K562 (cell line): ENCODE results near the gene TMPRSS6. TPM values are rescaled to one million over a fixed set of nuclear protein-coding genes. Genes with fewer than 3 reads are reported as not detected.

Experiments
- DNMT1 ChIP-seq: fragments of 450-650 bp; IDR thresholded peaks from 2 replicates; pipeline ENCODE4 v1.6.1; 2016; ENCODE audit warnings: antibody characterized with exemption, mild to moderate bottlenecking
- HDGF ChIP-seq: fragments of 450-650 bp; IDR thresholded peaks from 2 replicates; pipeline ENCODE4 v1.6.1; 2016
- polyA plus RNA-seq, 8 experiments: library from polyadenylated mRNA; depleted of rRNA in 4 of 8; stranded (reverse) in 5 of 8; unstranded in 3 of 8; fragments of >200 nt; fragmentation: Nextera tagmentation in 2 of 8; fragmentation: Illumina TruSeq in 1 of 8; extraction: Ambion mirVana in 2 of 8; extraction: Trizol in 1 of 8; gene quantifications; 2 replicates each; pipeline versions ENCODE4 v1.2.1 to v1.2.3, GENCODE V29; 2011 to 2014; ENCODE audit warnings: inconsistent platforms in 1 of 8, missing spikeins in 1 of 8
- total RNA-seq, 7 experiments: library from RNA; depleted of rRNA in 6 of 7; stranded (reverse); fragments of >200 nt in 6 of 7; fragmentation: Illumina TruSeq in 2 of 7; extraction: Trizol in 2 of 7; gene quantifications; 2 replicates each; pipeline versions ENCODE4 v1.2.1 to v1.2.3, GENCODE V29; 2011 to 2021; ENCODE audit warnings: low replicate concordance in 1 of 7
- TF ChIP-seq, protein P1 (sequence below): fragments of 150-350 bp; IDR thresholded peaks from 2 replicates; pipeline ENCODE4 v1.6.1; 2014; ENCODE audit warnings: low read depth, mild to moderate bottlenecking, low read length, borderline replicate concordance
- TF ChIP-seq, protein P2 (sequence below): fragments of 150-350 bp; conservative IDR thresholded peaks from 2 replicates; pipeline ENCODE4 v1.6.1; 2014; ENCODE audit warnings: low read length

Gene TMPRSS6
- total and polyA plus RNA-seq, 9 of the 15 experiments (the other 6 are each of a cell fraction or from before 2014, with no cell fraction given) = 0.03 TPM; not detected in 8

DNA sequence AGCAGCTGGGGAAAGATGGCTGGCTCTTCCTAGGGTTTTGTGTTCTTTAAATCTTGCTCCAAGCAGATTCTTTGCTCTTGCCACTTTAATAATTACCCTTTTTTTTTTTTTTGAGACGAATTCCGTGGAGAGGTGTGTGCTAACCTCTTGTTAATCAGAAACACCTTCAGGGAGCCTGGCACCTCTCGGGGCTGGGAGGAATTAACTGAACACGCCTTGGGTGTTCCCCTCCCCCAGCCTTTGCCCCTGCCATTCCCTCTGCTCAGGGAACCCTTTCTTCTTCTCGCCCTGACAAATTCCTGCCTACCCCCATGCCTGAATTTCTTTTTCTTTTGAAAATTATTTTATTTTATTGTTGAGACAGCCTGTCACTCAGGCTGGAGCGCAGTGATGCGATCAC is 17.5 kb downstream of the TMPRSS6 start (continued):
- TF ChIP-seq, protein P1, sequence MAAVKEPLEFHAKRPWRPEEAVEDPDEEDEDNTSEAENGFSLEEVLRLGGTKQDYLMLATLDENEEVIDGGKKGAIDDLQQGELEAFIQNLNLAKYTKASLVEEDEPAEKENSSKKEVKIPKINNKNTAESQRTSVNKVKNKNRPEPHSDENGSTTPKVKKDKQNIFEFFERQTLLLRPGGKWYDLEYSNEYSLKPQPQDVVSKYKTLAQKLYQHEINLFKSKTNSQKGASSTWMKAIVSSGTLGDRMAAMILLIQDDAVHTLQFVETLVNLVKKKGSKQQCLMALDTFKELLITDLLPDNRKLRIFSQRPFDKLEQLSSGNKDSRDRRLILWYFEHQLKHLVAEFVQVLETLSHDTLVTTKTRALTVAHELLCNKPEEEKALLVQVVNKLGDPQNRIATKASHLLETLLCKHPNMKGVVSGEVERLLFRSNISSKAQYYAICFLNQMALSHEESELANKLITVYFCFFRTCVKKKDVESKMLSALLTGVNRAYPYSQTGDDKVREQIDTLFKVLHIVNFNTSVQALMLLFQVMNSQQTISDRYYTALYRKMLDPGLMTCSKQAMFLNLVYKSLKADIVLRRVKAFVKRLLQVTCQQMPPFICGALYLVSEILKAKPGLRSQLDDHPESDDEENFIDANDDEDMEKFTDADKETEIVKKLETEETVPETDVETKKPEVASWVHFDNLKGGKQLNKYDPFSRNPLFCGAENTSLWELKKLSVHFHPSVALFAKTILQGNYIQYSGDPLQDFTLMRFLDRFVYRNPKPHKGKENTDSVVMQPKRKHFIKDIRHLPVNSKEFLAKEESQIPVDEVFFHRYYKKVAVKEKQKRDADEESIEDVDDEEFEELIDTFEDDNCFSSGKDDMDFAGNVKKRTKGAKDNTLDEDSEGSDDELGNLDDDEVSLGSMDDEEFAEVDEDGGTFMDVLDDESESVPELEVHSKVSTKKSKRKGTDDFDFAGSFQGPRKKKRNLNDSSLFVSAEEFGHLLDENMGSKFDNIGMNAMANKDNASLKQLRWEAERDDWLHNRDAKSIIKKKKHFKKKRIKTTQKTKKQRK = no peak
- TF ChIP-seq, protein P2, sequence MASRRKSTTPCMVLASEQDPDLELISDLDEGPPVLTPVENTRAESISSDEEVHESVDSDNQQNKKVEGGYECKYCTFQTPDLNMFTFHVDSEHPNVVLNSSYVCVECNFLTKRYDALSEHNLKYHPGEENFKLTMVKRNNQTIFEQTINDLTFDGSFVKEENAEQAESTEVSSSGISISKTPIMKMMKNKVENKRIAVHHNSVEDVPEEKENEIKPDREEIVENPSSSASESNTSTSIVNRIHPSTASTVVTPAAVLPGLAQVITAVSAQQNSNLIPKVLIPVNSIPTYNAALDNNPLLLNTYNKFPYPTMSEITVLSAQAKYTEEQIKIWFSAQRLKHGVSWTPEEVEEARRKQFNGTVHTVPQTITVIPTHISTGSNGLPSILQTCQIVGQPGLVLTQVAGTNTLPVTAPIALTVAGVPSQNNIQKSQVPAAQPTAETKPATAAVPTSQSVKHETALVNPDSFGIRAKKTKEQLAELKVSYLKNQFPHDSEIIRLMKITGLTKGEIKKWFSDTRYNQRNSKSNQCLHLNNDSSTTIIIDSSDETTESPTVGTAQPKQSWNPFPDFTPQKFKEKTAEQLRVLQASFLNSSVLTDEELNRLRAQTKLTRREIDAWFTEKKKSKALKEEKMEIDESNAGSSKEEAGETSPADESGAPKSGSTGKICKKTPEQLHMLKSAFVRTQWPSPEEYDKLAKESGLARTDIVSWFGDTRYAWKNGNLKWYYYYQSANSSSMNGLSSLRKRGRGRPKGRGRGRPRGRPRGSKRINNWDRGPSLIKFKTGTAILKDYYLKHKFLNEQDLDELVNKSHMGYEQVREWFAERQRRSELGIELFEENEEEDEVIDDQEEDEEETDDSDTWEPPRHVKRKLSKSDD = no peak
- TF ChIP-seq DNMT1 (no peak), HDGF (no peak)
